Calu3 (cell line): ENCODE results near the gene RAB25. TPM values are rescaled to one million over a fixed set of nuclear protein-coding genes. Genes with fewer than 3 reads are reported as not detected.

ENCODE experiments used
- BruUV-seq: library from RNA; stranded (reverse); fragments of 400-500 nt; replicated peaks from 2 replicates; lab custom pipeline; 2021; lab: Mats Ljungman, UMichigan
- CTCF ChIA-PET: fragments of 300-600 bp; sonication (Branson Sonifier 250); formaldehyde crosslinking; loops from one replicate; lab custom pipeline; 2022; ENCODE audit warnings: antibody characterized with exemption; lab: Charles Lee
- DNase-seq: peaks from one replicate; pipeline ENCODE4 v3.0.0; 2022
- H3K27ac Mint-ChIP-seq: one replicate; pipeline ENCODE4 v1.8.0; 2022; ENCODE audit warnings: mixed read lengths; ENCODE audit not compliant: unreplicated experiment
- H3K27me3 Mint-ChIP-seq: one replicate; pipeline ENCODE4 v1.8.0; 2022; ENCODE audit warnings: mixed read lengths; ENCODE audit not compliant: unreplicated experiment
- H3K36me3 Mint-ChIP-seq: one replicate; pipeline ENCODE4 v1.8.0; 2022; ENCODE audit warnings: mild to moderate bottlenecking, moderate library complexity, mixed read lengths; ENCODE audit not compliant: insufficient read depth, unreplicated experiment
- H3K4me1 Mint-ChIP-seq: one replicate; pipeline ENCODE4 v1.8.0; 2022; ENCODE audit warnings: mild to moderate bottlenecking, low read depth, mixed read lengths; ENCODE audit not compliant: unreplicated experiment
- H3K4me3 Mint-ChIP-seq: one replicate; pipeline ENCODE4 v1.8.0; 2022; ENCODE audit warnings: mild to moderate bottlenecking, low read depth, moderate library complexity, mixed read lengths; ENCODE audit not compliant: unreplicated experiment
- H3K9me3 Mint-ChIP-seq: one replicate; pipeline ENCODE4 v1.8.0; 2022; ENCODE audit warnings: low read depth, mixed read lengths; ENCODE audit not compliant: unreplicated experiment
- CTCF ChIP-seq: fragments of 200-600 bp; IDR thresholded peaks from one replicate; pipeline ENCODE4 v1.8.0; 2022; ENCODE audit warnings: antibody characterized with exemption; ENCODE audit not compliant: unreplicated experiment
- intact Hi-C: fragments of 100-400 bp; cut with micrococcal nuclease; formaldehyde crosslinking; loops from one replicate; pipeline ENCODE4 v1.10.0; 2022; ENCODE audit not compliant: unreplicated experiment
- total RNA-seq: library from RNA; stranded (reverse); gene quantifications from 2 replicates; pipeline ENCODE4 v1.2.3, GENCODE V29; 2022

RAB25 gene
- total RNA-seq, 1 experiment from 2014 or later, result 182 TPM

GRCh38 chr1:156095906-156096508 lies 35.0 kb downstream of the RAB25 start:
- Mint-ChIP-seq H3K9me3 (no peaks in the 10 kb centered on the region), H3K27ac (peak overlapping the region; percentile 98)
- DNase-seq, result peak; percentile 60

GRCh38 chr1:156096640-156097391 lies 35.9 kb downstream of the RAB25 start:
- Mint-ChIP-seq H3K27me3 (no peaks in the 10 kb centered on the region), H3K4me1 (peaks cover 61% of the 10 kb centered on the region), H3K36me3 (peaks cover 18% of the 10 kb centered on the region), H3K4me3 (peak overlapping the region; percentile 27), H3K9me3 (no peaks in the 10 kb centered on the region), H3K27ac (peak overlapping the region; percentile 98)
- CTCF ChIA-PET, result interaction anchor here (0.5 to 19.9 kb wide), 13 partner anchors 10 to 583 kb away, joined by 3 to 356 read pairs (median 6); partner anchors contain the start of genes LMNA, PMF1 and SMG5
- TF ChIP-seq CTCF, result peak; percentile 93
- TSS peak; percentile 69 for BruUV-seq
- peak; percentile 97 for DNase-seq
- intact Hi-C loops, result loop anchor here (1.0 kb wide), 1 partner anchor 33 kb away; no protein-coding TSS in a partner anchor

More at GRCh38 chr1:156095906-156096508, 35.0 kb downstream of the RAB25 start:
- CTCF ChIA-PET, result interaction anchor here (0.5 to 19.9 kb wide), 13 partner anchors 11 to 187 kb away, joined by 3 to 356 read pairs (median 6); partner anchors contain the start of genes LMNA, PMF1 and SMG5
- Mint-ChIP-seq H3K36me3 (peaks cover 18% of the 10 kb centered on the region), H3K27me3 (no peaks in the 10 kb centered on the region), H3K4me3 (no peak overlapping the region), H3K4me1 (peaks cover 53% of the 10 kb centered on the region)
- BruUV-seq, result no TSS peak
- intact Hi-C loops, result loop anchor here (1.0 kb wide), 1 partner anchor 34 kb away; no protein-coding TSS in a partner anchor
- TF ChIP-seq CTCF, result no peak

- no peak for DNase-seq
- peak overlapping the region; percentile 98 for H3K27ac Mint-ChIP-seq
- no TSS peak for BruUV-seq
- no peak for TF ChIP-seq CTCF
- no peaks in the 10 kb centered on the region for H3K9me3 Mint-ChIP-seq
- H3K36me3 Mint-ChIP-seq, result peaks cover 18% of the 10 kb centered on the region
- CTCF ChIA-PET, result interaction anchor here (0.5 to 19.9 kb wide), 9 partner anchors 16 to 584 kb away, joined by 3 to 356 read pairs (median 8); partner anchors contain the start of genes LMNA and PMF1
- no peak overlapping the region for H3K4me3 Mint-ChIP-seq
- no peaks in the 10 kb centered on the region for H3K27me3 Mint-ChIP-seq
- H3K4me1 Mint-ChIP-seq, result peaks cover 69% of the 10 kb centered on the region
- intact Hi-C loops, result no loop called here
These were observed 36.7 kb downstream of the RAB25 start for GRCh38 chr1:156097499-156098178.

- TF ChIP-seq CTCF, result no peak
- CTCF ChIA-PET, result interaction anchor here (19.9 kb wide), 1 partner anchor 29 kb away, joined by 356 read pairs; no protein-coding TSS in a partner anchor
- Mint-ChIP-seq H3K27ac (no peak overlapping the region), H3K4me1 (peaks cover 75% of the 10 kb centered on the region), H3K27me3 (no peaks in the 10 kb centered on the region), H3K4me3 (no peak overlapping the region), H3K36me3 (peaks cover 24% of the 10 kb centered on the region), H3K9me3 (no peaks in the 10 kb centered on the region)
- no peak for DNase-seq
- no TSS peak for BruUV-seq
- intact Hi-C loops, result no loop called here
These were observed 37.8 kb downstream of the RAB25 start for GRCh38 chr1:156098784-156099183.
